GM06990 (cell line): Measurements from ENCODE around the gene STX7.

Experiments used
- DNase-seq: peaks from one replicate; pipeline ENCODE4 v3.0.0-alpha.2; 2011; ENCODE audit not compliant: insufficient read length; ENCODE audit errors: extremely low read depth
- H3K27me3 ChIP-seq: replicated peaks from 2 replicates; pipeline ENCODE4 v1.6.0; 2011; ENCODE audit warnings: low read length; ENCODE audit not compliant: control insufficient read depth, insufficient read depth
- H3K36me3 ChIP-seq: 2 replicates; pipeline ENCODE4 v1.5.1; 2011; ENCODE audit warnings: low read length; ENCODE audit not compliant: control insufficient read depth, insufficient read depth
- H3K4me3 ChIP-seq: replicated peaks from 2 replicates; pipeline ENCODE4 v1.5.1; 2011; ENCODE audit warnings: low read depth, mild to moderate bottlenecking, control low read depth, low read length
- TF ChIP-seq, protein P1 (sequence below): IDR thresholded peaks from 2 replicates; pipeline ENCODE4 v1.5.1; 2011; ENCODE audit warnings: low read length, control low read depth, mild to moderate bottlenecking, inconsistent platforms; ENCODE audit not compliant: insufficient read depth, poor library complexity, severe bottlenecking

Gene STX7

DNA sequence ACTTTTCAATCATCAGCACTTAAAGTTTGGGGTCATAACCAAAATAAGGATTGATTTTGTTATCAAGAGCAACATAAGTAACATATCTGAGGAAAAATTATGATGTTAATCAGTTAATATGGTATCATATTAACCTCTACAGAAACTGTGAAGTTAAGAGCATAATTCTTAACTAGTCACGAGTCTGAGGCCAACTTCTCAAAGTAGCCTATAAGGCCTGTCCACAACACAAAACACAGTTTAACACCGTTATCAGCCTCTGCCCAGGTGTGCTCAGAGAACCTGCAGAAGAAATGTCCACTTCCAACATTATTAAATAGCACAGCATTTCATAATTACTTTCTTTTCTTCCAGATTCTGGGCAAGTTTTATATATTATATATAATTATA is 1.1 kb downstream of the STX7 start:
- Histone ChIP-seq H3K36me3 (peaks cover 5% of the 10 kb centered on the region), H3K27me3 (no peaks in the 10 kb centered on the region), H3K4me3 (peak overlapping the region; percentile 84)
- TF ChIP-seq, protein P1, sequence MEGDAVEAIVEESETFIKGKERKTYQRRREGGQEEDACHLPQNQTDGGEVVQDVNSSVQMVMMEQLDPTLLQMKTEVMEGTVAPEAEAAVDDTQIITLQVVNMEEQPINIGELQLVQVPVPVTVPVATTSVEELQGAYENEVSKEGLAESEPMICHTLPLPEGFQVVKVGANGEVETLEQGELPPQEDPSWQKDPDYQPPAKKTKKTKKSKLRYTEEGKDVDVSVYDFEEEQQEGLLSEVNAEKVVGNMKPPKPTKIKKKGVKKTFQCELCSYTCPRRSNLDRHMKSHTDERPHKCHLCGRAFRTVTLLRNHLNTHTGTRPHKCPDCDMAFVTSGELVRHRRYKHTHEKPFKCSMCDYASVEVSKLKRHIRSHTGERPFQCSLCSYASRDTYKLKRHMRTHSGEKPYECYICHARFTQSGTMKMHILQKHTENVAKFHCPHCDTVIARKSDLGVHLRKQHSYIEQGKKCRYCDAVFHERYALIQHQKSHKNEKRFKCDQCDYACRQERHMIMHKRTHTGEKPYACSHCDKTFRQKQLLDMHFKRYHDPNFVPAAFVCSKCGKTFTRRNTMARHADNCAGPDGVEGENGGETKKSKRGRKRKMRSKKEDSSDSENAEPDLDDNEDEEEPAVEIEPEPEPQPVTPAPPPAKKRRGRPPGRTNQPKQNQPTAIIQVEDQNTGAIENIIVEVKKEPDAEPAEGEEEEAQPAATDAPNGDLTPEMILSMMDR, result no peak
- no peak for DNase-seq

GRCh38 chr6:132511210-132511830 is 1.6 kb downstream of the STX7 start:
- TF ChIP-seq, protein P1, result no peak
- DNase-seq, result no peak
- H3K4me3 ChIP-seq, result peak overlapping the region; percentile 84

GRCh38 chr6:132506869-132507808 is 5.8 kb downstream of the STX7 start:
- no peak overlapping the region for H3K4me3 ChIP-seq
- no peaks in the 10 kb centered on the region for H3K27me3 ChIP-seq
- H3K36me3 ChIP-seq, result peaks cover 6% of the 10 kb centered on the region
- TF ChIP-seq, protein P1, result no peak
- no peak for DNase-seq

More at GRCh38 chr6:132511210-132511830, 1.6 kb downstream of the STX7 start:
- Histone ChIP-seq H3K27me3 (no peaks in the 10 kb centered on the region), H3K36me3 (peaks cover 5% of the 10 kb centered on the region)

- TF ChIP-seq, protein P1, result no peak
- Histone ChIP-seq H3K27me3 (no peaks in the 10 kb centered on the region), H3K36me3 (peaks cover 10% of the 10 kb centered on the region), H3K4me3 (no peak overlapping the region)
- no peak for DNase-seq
Observed at GRCh38 chr6:132506461-132506860, 6.5 kb downstream of the STX7 start.

GRCh38 chr6:132505158-132505557 is 7.8 kb downstream of the STX7 start:
- H3K4me3 ChIP-seq, result no peak overlapping the region
- DNase-seq, result no peak
- peaks cover 13% of the 10 kb centered on the region for H3K36me3 ChIP-seq
- no peaks in the 10 kb centered on the region for H3K27me3 ChIP-seq
- TF ChIP-seq, protein P1, result no peak
